Colonic mucosa (tissue), 4 donors: ENCODE results near the gene SEC22B. TPM values are rescaled to one million over a fixed set of nuclear protein-coding genes. Genes with fewer than 3 reads are reported as not detected.
A peak's percentile ranks its signal among the peaks of the same experiment; 100 is the strongest.
"Not testable (repeated sequence)": the region's sequence is repeated elsewhere in the genome, so short reads cannot be mapped to it uniquely, and the experiment has no call there.

Source experiments
- DNase-seq: peaks from one replicate; pipeline ENCODE4 v3.0.0-alpha.2; 2020
- H3K27ac ChIP-seq: fragments of 200-600 bp; one replicate; pipeline ENCODE4 v1.8.0; 2021
- H3K27me3 ChIP-seq: fragments of 200-600 bp; one replicate; pipeline ENCODE4 v1.8.0; 2021
- H3K36me3 ChIP-seq: fragments of 200-600 bp; one replicate; pipeline ENCODE4 v1.8.0; 2021
- H3K4me1 ChIP-seq: fragments of 200-600 bp; one replicate; pipeline ENCODE4 v1.8.0; 2021; ENCODE audit warnings: mild to moderate bottlenecking
- H3K4me3 ChIP-seq: fragments of 200-600 bp; one replicate; pipeline ENCODE4 v1.8.0; 2021
- H3K9ac ChIP-seq, 2 donors: one replicate each; pipeline ENCODE4 v1.7.0; 2013; ENCODE audit warnings: control low read depth in 2 of 2, low read depth in 2 of 2, low read length in 2 of 2
- H3K9me3 ChIP-seq: fragments of 200-600 bp; one replicate; pipeline ENCODE4 v1.8.0; 2021
- intact Hi-C: fragments of 100-400 bp; cut with DNase I; formaldehyde crosslinking; loops from one replicate; pipeline ENCODE4 v1.14.1; 2022
- total RNA-seq, 2 donors: library from RNA; stranded (reverse); fragmentation: NEBNext Ultra II Directional in 1 of 2; extraction: Animal tissue kit (Norgen Biotek cat#: 25700) in 1 of 2; gene quantifications; one replicate each; pipeline ENCODE4 v1.2.1, GENCODE V29; 2021
- TF ChIP-seq, protein P1 (sequence below): fragments of 200-600 bp; IDR thresholded peaks from one replicate; pipeline ENCODE4 v1.8.0; 2022; ENCODE audit warnings: antibody characterized with exemption, mild to moderate bottlenecking
- donor health status: healthy.
- donor health status: DM: no; HTN: no; CAD: no.
- donor health status: DM: no; HTN: no; CAD: no.

The SEC22B gene
- 10 to 100 TPM; 26.3 to 29.3 TPM for total RNA-seq

DNA sequence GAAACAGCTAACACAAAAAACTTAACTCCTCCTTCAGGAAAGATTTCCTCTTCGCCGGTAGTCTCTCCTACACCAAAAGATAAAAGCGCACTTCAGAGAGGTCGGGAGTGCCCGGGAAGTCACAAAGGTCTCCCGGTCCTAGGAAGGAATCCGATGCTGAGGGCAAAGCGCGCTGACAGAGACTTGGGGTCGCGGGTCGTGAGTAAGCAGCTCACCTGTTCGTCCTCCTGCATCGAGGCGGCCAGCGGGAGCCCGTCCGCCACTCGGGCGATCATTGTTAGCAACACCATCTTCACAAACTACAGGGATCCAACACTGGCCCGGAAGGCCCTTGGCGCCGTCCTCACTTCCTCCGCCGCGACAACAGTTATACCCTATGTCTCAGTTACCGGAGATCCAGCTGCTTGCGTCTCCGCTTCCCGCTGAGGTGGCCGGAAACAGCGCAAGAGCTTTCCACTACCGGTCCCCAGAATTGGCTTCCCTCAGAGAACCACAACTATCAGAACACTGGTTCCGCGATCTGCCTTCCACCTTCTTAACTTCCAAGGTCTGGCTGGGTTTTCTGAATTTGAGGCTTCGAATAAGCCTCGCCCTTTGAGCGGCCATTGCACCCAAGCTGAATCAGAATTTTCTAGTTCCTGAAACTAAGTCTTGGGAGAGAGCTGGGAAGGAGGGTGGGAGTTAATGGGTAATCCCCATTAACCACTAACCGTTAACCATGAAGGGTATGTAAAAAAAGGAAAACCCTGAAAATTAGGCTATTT lies at the start of gene SEC22B:
Gene SEC22B (minus strand): TSS at position 429 of the 764 bp plus-strand sequence. CDS start 139 bp downstream, at position 290.
- TF ChIP-seq, protein P1, sequence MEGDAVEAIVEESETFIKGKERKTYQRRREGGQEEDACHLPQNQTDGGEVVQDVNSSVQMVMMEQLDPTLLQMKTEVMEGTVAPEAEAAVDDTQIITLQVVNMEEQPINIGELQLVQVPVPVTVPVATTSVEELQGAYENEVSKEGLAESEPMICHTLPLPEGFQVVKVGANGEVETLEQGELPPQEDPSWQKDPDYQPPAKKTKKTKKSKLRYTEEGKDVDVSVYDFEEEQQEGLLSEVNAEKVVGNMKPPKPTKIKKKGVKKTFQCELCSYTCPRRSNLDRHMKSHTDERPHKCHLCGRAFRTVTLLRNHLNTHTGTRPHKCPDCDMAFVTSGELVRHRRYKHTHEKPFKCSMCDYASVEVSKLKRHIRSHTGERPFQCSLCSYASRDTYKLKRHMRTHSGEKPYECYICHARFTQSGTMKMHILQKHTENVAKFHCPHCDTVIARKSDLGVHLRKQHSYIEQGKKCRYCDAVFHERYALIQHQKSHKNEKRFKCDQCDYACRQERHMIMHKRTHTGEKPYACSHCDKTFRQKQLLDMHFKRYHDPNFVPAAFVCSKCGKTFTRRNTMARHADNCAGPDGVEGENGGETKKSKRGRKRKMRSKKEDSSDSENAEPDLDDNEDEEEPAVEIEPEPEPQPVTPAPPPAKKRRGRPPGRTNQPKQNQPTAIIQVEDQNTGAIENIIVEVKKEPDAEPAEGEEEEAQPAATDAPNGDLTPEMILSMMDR = no peak
- H3K27me3 ChIP-seq = no peaks in the 10 kb centered on the region
- peak within 1 kb of the TSS; percentile 66 for H3K4me3 ChIP-seq
- peak within 1 kb of the TSS; percentile 81 to 88 for H3K9ac ChIP-seq
- DNase-seq = peak; percentile 92
- intact Hi-C loops = no loop called here
- peak within 1 kb of the TSS; percentile 91 for H3K27ac ChIP-seq
- peaks cover 4% of the 10 kb centered on the region for H3K4me1 ChIP-seq
- H3K9me3 ChIP-seq = no peaks in the 10 kb centered on the region
- no peaks in the 10 kb centered on the region for H3K36me3 ChIP-seq

DNA sequence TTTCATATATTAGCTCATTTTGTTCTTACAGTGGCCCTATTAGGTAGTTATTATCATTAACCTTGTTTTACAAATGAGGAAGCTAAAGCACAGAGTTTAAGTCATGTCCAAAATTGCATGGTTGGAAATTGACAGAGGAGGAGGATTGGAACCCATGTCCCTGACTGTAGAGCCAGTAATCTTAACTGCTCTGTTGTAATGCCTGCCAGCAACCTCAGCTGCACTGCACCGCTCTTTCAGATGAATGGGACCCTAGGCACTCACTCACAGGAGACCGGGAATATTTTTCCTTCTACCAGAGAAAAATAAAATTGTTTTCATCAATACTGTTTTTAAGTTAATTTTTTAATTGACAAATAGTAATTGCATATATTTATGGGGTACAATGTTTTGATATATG lies 41.6 kb upstream of the SEC22B start:
- H3K9ac ChIP-seq, DNase-seq, H3K4me3 ChIP-seq, H3K9me3 ChIP-seq, H3K4me1 ChIP-seq, intact Hi-C loops, H3K27me3 ChIP-seq, H3K36me3 ChIP-seq, H3K27ac ChIP-seq: not testable (repeated sequence)

DNA sequence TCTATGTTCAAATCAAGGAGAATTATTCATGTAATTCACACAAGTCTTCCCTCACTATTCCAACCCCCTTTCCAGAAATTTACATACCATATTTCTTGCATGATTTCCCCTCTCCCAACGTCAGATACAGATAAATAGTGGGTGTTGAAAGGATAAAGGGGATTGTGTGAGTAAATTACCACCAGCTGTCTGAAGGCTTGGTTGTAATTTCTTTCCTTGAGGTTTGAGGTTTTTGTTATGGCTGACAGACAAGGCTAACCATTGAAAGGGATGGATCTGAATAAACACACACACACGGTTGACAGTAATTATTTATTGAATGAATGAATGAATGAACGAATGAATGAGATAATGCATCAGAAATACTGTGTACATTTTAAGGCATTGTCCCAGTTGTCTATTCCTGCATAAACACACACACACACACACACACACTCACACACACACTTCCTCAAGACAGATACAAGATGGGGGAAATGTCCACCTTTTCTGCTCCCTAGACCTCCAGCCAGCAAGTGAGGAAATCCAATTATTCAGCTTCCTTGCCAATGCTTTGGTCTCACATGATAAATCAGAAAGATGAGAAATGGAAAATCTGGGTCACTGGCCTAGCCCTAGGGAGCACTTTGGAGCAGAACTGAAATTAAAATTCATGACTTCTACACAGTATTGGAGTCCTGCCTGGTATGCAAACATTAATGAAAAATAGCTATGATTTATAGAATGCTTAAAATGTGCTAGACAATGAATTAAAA lies 41.0 kb upstream of the SEC22B start:
- H3K9me3 ChIP-seq, H3K36me3 ChIP-seq, DNase-seq, H3K4me3 ChIP-seq, H3K4me1 ChIP-seq, H3K27ac ChIP-seq, H3K9ac ChIP-seq, intact Hi-C loops, H3K27me3 ChIP-seq: not testable (repeated sequence)

DNA sequence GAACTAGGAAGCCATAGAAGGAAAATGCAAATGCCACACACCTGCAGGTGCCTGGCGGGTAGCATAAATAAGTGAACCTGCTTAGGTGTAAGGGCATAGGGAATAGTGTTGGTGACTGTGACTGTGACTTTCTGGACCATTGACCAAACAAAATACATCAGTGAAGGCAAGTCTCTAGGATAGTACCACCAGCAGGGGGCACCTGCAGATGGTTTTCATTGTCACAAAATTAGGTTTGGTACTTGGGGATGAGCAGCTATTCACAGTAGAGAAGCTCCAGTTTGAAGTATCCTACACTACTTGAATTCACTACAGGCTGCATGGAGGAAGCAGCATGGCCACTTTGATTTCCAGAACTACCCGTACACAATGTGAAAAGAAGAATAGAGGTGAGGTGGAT lies 37.3 kb upstream of the SEC22B start:
- H3K9me3 ChIP-seq = not testable (repeated sequence)

DNA sequence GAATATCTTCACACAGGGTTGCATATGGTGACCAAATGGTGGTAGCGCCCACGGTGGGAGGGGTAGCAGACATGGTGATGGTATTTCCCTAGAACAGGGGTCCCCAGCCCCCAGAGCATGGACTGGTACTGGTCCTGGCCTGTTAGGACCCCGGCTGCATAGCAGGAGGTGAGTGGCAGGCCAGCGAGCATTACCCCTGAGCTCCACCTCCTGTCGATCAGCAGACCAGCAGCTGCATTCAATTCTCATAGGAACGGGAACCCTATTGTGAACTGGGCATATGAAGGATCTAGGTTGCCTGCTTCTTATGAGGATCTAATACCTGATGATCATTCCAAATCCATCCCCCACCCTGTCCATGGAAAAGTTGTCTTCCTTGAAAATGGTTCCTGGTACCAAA lies 34.4 kb upstream of the SEC22B start:
- H3K9ac ChIP-seq, H3K4me3 ChIP-seq, H3K36me3 ChIP-seq, H3K9me3 ChIP-seq, H3K4me1 ChIP-seq, intact Hi-C loops, DNase-seq, H3K27me3 ChIP-seq, H3K27ac ChIP-seq: not testable (repeated sequence)

More for the DNA sequence above, 37.3 kb upstream of the SEC22B start:
- H3K9ac ChIP-seq, H3K27me3 ChIP-seq, H3K36me3 ChIP-seq, DNase-seq, H3K4me1 ChIP-seq, H3K4me3 ChIP-seq, intact Hi-C loops, H3K27ac ChIP-seq: not testable (repeated sequence)

DNA sequence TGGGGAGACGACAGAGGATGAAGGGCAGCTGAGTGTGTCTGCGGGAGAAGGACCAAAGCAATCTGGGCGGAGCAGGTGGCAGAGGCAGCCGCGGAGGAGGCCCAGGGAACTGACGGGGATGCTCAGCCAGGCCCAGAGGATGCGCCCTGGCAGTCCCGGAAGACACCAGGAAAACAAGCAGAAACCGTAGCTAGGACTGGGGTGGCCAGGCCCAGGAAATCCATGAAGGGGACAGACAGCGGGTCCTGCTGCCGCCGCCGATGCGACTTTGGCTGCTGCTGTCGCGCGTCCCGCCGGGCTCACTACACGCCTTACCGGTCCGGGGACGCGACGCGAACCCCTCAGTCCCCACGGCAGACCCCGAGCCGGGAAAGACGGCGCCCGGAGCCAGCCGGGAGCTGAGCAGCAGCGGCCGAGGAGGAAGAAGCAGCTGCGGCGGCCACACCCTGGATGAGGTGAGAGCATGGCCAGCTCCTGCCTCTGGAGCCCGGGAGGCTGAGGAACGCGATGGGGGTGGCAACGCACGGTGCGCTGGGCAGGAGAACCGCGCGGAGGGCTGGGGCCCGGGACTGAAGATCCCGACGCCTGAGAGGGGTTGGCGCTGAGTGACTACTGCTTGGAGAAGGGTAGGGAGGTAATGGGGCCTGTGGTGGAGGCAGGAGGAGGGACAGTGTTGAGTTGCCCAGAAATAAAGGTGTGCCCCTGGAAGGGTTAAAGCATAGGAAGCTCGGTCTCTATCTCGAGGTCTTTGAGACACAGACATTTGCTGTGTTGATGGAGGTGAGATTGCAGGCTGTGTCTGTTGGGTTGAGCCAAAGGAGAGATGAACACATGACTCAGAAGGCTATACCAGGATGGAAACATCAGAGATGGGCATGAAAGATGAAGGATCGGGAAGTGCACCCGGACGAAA lies 20.8 kb upstream of the SEC22B start:
- H3K4me1 ChIP-seq, H3K27me3 ChIP-seq, intact Hi-C loops, H3K27ac ChIP-seq, H3K4me3 ChIP-seq, H3K9me3 ChIP-seq, H3K36me3 ChIP-seq, DNase-seq, H3K9ac ChIP-seq: not testable (repeated sequence)

DNA sequence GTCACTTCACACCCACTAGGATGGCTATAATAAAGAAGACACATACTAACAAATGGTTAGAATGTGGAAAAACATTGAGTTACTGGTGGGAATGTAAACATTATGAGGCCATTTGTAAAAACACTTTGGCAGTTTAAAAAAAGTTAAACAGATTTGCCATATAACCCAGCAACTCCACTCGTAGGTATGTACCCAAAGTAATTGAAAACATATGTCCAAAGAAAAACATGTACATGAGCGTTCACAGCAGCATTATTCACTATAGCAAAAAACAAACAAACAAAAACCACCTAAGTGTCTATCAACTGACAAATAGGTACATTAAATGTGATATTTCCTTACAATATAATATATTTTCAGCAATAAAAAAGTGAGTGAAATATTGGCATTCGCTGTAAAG lies 12.3 kb upstream of the SEC22B start:
- H3K36me3 ChIP-seq, H3K27ac ChIP-seq, H3K4me3 ChIP-seq, H3K27me3 ChIP-seq, H3K9ac ChIP-seq, DNase-seq, H3K9me3 ChIP-seq, H3K4me1 ChIP-seq, intact Hi-C loops: not testable (repeated sequence)

DNA sequence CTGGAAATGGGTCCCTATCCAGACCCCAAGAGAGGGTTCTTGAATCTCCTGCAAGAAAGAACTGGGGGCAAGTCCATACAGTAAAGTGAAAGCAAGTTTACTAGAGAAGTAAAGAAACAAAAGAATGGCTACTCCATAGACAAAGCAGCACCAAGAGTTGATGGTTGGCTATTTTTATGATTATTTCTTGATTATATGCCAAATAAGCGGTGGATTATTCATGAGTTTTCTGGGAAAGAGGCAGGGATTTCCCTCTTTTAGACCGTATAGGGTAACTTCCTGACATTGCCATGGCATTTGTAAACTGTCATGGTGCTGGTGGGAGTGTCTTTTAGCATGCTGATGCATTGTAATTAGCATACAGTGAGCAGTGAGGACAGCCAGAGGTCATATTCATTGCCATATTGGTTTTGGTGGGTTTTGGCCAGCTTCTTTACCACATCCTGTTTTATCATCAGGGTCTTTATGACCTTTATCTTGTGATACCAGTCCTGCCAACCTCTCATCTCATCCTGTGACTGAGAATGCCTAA lies 5.9 kb upstream of the SEC22B start:
- H3K27ac ChIP-seq, H3K4me1 ChIP-seq, DNase-seq, H3K4me3 ChIP-seq, H3K36me3 ChIP-seq, intact Hi-C loops, H3K9me3 ChIP-seq, H3K27me3 ChIP-seq, H3K9ac ChIP-seq: not testable (repeated sequence)

DNA sequence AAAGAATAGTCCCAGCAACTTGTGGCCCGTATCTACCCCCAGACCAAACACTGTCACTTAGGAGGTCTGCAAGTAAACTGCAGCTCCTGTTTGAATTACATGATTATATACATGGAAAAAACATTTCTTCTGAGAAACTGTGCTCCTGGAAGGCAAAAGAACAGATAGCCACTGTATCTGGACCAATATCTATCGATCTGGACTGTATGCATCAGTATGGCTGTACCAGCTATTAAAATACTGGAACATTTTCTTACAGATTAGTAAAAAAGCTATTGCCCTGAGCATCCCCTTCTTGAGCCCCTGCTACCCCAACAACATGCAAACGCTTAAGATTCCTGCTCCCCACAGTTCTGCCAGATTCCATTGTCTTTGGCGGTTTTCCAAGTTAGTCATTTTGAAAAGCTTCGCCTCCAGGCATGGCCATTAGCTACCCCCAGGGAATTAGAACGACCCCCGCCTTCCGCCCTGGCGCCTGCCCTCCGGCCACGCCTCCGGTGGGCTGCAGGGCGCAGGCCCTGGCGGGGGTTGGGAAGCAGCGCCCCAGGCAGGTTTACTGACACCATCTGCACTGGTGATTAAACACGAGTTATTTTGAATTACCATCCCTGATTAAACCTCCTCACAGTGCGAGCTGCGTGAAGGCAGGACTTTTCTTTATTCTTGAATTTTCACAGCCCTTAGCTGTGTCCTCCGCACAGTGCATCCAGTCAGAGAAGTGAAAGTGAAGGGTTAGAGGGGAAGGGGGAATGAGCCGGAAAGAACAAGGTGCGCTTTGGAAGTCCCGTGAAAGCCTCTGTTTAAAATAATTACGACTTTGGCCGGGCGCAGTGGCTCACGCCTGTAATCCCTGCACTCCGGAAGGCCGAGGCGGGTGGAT lies 3.7 kb upstream of the SEC22B start:
- H3K27me3 ChIP-seq, intact Hi-C loops, H3K9ac ChIP-seq, H3K4me1 ChIP-seq, H3K36me3 ChIP-seq, H3K4me3 ChIP-seq, H3K9me3 ChIP-seq: not testable (repeated sequence)
- H3K27ac ChIP-seq = peak overlapping the region; percentile 47
- peak; percentile 18 for DNase-seq
